HFFc6 (cell line): ENCODE results near the gene NDFIP2. TPM values are rescaled to one million over a fixed set of nuclear protein-coding genes. Genes with fewer than 3 reads are reported as not detected.
A peak's percentile ranks its signal among the peaks of the same experiment; 100 is the strongest.

Experiments
- DNase-seq: peaks from one replicate; pipeline ENCODE4 v3.0.0-alpha.2; 2018
- H3K27ac Mint-ChIP-seq: 2 replicates; pipeline ENCODE4 v1.8.0; 2020; ENCODE audit warnings: mild to moderate bottlenecking, mixed read lengths
- H3K27me3 Mint-ChIP-seq: 2 replicates; pipeline ENCODE4 v1.8.0; 2021; ENCODE audit warnings: mild to moderate bottlenecking, moderate library complexity, mixed read lengths; ENCODE audit not compliant: insufficient read depth
- H3K36me3 Mint-ChIP-seq: 2 replicates; pipeline ENCODE4 v1.8.0; 2021; ENCODE audit warnings: low read depth, mixed read lengths
- H3K4me1 Mint-ChIP-seq: 2 replicates; pipeline ENCODE4 v1.8.0; 2020; ENCODE audit warnings: low read depth, mixed read lengths
- H3K4me3 Mint-ChIP-seq: 2 replicates; pipeline ENCODE4 v1.8.0; 2020; ENCODE audit warnings: mild to moderate bottlenecking, moderate library complexity, mixed read lengths
- H3K9me3 Mint-ChIP-seq: 2 replicates; pipeline ENCODE4 v1.8.0; 2020; ENCODE audit warnings: mild to moderate bottlenecking, mixed read lengths
- total RNA-seq, 6 experiments: library from RNA; stranded (reverse); fragmentation: NEBNext Ultra II Directional; extraction: Animal tissue kit (Norgen Biotek cat#: 25700); gene quantifications; 2 replicates in 1 of 6; 3 replicates in 5 of 6; pipeline ENCODE4 v1.2.3, GENCODE V29; 2021
- TF ChIP-seq, protein P1 (sequence below): fragments of 200-600 bp; sonication (generic); IDR thresholded peaks from 2 replicates; pipeline ENCODE4 v1.5.0; 2021; ENCODE audit warnings: antibody characterized with exemption, mild to moderate bottlenecking

Gene NDFIP2
- total RNA-seq, 6 experiments from 2014 or later = 97.1 to 132 (median 99.7) TPM

- H3K27me3 Mint-ChIP-seq = no peaks in the 10 kb centered on the region; the same call in 1 of the 2 replicates
- H3K9me3 Mint-ChIP-seq = no peaks in the 10 kb centered on the region
Observed at GRCh38 chr13:79549355-79550106, 68.6 kb downstream of the NDFIP2 start.

GRCh38 chr13:79557666-79558065 lies 76.7 kb downstream of the NDFIP2 start:
- DNase-seq = no peak
- no peak overlapping the region for H3K27ac Mint-ChIP-seq
- peaks cover 11% of the 10 kb centered on the region for H3K27me3 Mint-ChIP-seq
- H3K36me3 Mint-ChIP-seq = peaks cover 35% of the 10 kb centered on the region
- TF ChIP-seq, protein P1, sequence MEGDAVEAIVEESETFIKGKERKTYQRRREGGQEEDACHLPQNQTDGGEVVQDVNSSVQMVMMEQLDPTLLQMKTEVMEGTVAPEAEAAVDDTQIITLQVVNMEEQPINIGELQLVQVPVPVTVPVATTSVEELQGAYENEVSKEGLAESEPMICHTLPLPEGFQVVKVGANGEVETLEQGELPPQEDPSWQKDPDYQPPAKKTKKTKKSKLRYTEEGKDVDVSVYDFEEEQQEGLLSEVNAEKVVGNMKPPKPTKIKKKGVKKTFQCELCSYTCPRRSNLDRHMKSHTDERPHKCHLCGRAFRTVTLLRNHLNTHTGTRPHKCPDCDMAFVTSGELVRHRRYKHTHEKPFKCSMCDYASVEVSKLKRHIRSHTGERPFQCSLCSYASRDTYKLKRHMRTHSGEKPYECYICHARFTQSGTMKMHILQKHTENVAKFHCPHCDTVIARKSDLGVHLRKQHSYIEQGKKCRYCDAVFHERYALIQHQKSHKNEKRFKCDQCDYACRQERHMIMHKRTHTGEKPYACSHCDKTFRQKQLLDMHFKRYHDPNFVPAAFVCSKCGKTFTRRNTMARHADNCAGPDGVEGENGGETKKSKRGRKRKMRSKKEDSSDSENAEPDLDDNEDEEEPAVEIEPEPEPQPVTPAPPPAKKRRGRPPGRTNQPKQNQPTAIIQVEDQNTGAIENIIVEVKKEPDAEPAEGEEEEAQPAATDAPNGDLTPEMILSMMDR = no peak
- no peaks in the 10 kb centered on the region for H3K4me1 Mint-ChIP-seq
- peaks cover 37% of the 10 kb centered on the region for H3K9me3 Mint-ChIP-seq
- no peak overlapping the region; the same call in 1 of the 2 replicates for H3K4me3 Mint-ChIP-seq

More at GRCh38 chr13:79549355-79550106, 68.6 kb downstream of the NDFIP2 start:
- peaks cover 13% of the 10 kb centered on the region for H3K4me1 Mint-ChIP-seq
- TF ChIP-seq, protein P1 = no peak
- H3K27ac Mint-ChIP-seq = peak overlapping the region; percentile 29; the same call in 1 of the 2 replicates
- DNase-seq = no peak
- H3K36me3 Mint-ChIP-seq = no peaks in the 10 kb centered on the region
- H3K4me3 Mint-ChIP-seq = no peak overlapping the region

GRCh38 chr13:79560954-79561353 lies 80.0 kb downstream of the NDFIP2 start:
- Mint-ChIP-seq H3K4me1 (no peaks in the 10 kb centered on the region), H3K4me3 (no peak overlapping the region), H3K36me3 (peaks cover 35% of the 10 kb centered on the region), H3K27ac (no peak overlapping the region), H3K27me3 (peaks cover 13% of the 10 kb centered on the region), H3K9me3 (peaks cover 65% of the 10 kb centered on the region)
- no peak for DNase-seq
- TF ChIP-seq, protein P1 = no peak

- H3K27me3 Mint-ChIP-seq = peaks cover 14% of the 10 kb centered on the region
- H3K9me3 Mint-ChIP-seq = peaks cover 68% of the 10 kb centered on the region
- peaks cover 29% of the 10 kb centered on the region for H3K36me3 Mint-ChIP-seq
- no peaks in the 10 kb centered on the region for H3K4me1 Mint-ChIP-seq
- DNase-seq = no peak
- no peak overlapping the region for H3K4me3 Mint-ChIP-seq
- TF ChIP-seq, protein P1 = no peak
- no peak overlapping the region for H3K27ac Mint-ChIP-seq
Observed at GRCh38 chr13:79562557-79562956, 81.6 kb downstream of the NDFIP2 start.

DNA sequence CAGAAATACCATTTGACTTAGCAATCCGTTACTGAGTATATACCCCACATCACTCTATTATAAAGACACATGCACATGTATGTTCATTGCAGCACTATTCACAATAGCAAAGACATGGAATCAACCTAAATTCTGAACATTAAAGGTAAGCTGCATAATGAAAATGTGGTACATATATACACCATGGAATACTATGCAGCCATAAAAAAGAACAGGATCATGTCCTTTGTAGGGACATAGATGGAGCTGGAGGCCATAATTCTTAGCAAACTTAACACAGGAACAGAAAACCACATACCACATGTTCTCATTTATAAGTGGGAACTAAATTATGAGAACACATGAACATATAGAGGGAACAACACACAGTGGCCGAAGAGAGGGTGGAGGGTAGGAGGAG lies 85.2 kb downstream of the NDFIP2 start:
- peaks cover 45% of the 10 kb centered on the region for H3K9me3 Mint-ChIP-seq
- DNase-seq = no peak
- H3K27me3 Mint-ChIP-seq = peaks cover 5% of the 10 kb centered on the region
- TF ChIP-seq, protein P1 = no peak
- no peak overlapping the region for H3K4me3 Mint-ChIP-seq
- H3K27ac Mint-ChIP-seq = no peak overlapping the region
- no peaks in the 10 kb centered on the region; the same call in 1 of the 2 replicates for H3K36me3 Mint-ChIP-seq
- no peaks in the 10 kb centered on the region for H3K4me1 Mint-ChIP-seq
